GM12874 (cell line): ENCODE data around the gene ZBTB4.

Source experiments
- TF ChIP-seq, protein P1 (sequence below): IDR thresholded peaks from 2 replicates; pipeline ENCODE4 v1.5.1; 2011; ENCODE audit warnings: low read depth, mild to moderate bottlenecking, control low read depth, low read length, moderate library complexity; ENCODE audit not compliant: insufficient read depth

ZBTB4 gene

DNA sequence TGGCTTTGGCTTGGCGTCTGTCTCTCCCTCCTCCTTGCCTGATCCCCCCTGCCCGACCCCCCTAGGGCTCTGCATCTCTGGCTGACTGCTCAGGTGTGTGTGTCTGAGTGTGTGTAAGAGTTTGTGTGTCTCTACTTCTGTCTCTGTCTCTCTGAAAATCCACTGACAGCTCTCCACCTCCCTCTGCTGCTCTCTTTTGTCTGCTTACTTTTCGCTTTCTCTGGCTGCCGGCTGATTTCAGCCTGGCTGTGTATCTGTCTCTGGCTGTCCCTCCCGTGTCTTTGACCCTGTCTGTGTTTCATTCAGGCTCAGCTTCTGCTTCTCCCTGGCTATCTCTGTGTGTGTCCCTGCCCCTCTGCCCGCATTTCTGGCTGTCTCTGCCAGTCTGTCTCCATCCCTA, 63.1 kb downstream of the ZBTB4 start:
- TF ChIP-seq, protein P1, sequence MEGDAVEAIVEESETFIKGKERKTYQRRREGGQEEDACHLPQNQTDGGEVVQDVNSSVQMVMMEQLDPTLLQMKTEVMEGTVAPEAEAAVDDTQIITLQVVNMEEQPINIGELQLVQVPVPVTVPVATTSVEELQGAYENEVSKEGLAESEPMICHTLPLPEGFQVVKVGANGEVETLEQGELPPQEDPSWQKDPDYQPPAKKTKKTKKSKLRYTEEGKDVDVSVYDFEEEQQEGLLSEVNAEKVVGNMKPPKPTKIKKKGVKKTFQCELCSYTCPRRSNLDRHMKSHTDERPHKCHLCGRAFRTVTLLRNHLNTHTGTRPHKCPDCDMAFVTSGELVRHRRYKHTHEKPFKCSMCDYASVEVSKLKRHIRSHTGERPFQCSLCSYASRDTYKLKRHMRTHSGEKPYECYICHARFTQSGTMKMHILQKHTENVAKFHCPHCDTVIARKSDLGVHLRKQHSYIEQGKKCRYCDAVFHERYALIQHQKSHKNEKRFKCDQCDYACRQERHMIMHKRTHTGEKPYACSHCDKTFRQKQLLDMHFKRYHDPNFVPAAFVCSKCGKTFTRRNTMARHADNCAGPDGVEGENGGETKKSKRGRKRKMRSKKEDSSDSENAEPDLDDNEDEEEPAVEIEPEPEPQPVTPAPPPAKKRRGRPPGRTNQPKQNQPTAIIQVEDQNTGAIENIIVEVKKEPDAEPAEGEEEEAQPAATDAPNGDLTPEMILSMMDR: no peak

DNA sequence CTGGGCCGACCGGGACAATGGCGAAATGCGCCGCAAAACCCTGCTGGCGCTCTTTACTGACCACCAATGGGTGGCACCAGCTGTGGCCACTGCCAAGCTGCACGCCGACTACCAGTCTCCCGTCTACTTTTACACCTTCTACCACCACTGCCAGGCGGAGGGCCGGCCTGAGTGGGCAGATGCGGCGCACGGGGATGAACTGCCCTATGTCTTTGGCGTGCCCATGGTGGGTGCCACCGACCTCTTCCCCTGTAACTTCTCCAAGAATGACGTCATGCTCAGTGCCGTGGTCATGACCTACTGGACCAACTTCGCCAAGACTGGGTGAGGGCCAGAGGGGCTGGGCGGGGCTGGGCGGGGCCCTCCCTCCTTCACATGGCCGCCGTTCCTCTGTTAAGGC, 63.6 kb downstream of the ZBTB4 start:
- TF ChIP-seq, protein P1: no peak

DNA sequence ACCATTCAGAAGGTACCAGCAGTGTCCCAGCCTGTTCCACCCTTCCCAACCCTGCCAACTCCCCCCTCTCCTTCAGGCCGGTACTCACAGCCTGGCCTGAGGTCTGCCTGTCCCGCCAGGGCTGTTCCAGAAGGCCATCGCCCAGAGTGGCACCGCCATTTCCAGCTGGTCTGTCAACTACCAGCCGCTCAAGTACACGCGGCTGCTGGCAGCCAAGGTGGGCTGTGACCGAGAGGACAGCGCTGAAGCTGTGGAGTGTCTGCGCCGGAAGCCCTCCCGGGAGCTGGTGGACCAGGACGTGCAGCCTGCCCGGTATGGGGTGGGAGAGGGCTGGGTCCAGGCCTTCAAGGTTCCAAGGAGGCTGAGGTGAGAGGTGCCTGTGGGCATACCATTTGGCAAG, 64.6 kb downstream of the ZBTB4 start:
- TF ChIP-seq, protein P1: no peak

DNA sequence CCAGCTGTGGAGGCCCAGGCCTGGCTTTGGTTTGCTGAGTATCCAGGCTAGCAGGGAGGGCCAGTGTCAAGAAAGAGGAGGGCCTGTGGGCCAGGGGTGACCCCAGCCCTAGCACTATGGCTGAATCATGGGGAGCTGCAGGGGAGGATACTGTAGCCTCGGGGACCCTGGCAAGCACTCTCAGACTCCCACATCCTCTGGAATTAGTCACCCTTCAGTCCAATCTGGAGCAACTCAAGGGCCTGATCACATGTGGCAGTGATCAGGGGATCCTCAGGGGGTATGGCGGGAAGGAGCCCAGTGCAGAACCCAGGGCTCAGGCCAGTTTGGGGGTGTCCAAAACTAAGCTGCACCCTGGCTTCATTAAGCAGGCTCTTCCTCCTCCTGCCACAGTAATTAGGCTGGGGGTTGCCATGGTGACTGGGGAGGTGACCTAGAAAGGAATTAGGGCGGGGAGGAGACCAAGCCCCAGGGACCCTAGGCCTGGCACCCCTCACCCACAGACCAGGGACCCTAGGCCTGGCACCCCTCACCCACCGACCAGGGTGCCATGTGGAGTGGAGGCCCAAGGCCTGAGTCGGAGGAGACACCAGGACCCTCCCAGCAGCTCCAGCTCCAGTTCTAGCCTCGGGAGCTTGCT, 66.0 kb downstream of the ZBTB4 start:
- TF ChIP-seq, protein P1: no peak

DNA sequence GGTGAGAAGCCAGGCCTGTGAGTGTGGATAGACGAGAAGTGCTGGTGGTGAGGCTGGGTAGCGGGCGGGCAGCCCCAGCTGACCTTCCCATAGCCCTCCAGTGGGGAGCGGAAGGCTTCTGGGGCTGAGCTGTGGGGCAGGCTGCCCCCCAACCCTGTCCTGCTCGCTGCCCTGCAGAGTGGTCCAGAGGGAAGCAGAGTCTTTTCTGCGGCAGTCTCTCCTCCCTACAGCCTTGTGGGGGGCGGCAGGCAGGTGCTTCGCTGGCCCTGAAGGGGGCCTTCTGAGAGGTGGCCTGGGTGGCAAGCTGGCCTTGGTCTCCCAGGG, 68.0 kb downstream of the ZBTB4 start:
- TF ChIP-seq, protein P1: no peak

DNA sequence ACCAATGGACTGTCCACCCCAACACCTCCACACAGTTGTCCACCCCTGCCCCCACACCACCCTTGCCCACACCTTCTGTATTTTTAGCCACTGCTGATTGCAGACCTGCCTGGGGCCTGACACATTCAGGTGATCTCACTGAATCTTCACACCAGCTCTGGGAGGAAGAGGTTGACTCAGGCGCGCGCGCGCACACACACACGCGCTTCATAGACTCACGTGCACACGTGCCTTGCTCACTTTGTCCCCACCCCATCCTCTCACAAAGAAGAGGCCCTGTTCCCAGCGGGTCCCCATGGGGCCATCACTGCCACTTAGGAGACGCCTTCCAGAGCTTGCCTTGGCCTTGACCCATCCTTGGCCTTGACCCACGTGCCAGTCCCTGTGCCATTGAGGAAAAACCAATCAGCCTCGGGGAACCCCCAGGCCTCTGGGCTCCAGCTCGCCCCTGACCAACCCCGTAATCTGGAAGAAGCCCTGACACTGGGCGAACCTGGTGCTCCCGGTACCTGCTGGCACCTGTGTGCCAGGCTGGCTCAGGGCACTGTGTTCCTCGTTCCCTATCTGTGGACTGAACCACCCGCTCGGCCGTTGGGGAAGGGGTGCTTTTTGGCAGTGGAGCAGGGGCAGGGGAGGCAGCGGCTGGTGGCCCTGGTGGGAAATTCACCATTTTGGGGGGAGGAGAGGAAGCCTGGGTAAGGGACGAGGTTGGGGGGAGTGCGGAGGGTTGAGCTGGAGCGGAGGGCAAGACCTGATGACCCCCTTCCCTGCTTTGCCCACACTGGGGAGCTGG, 68.6 kb downstream of the ZBTB4 start:
- TF ChIP-seq, protein P1: no peak

DNA sequence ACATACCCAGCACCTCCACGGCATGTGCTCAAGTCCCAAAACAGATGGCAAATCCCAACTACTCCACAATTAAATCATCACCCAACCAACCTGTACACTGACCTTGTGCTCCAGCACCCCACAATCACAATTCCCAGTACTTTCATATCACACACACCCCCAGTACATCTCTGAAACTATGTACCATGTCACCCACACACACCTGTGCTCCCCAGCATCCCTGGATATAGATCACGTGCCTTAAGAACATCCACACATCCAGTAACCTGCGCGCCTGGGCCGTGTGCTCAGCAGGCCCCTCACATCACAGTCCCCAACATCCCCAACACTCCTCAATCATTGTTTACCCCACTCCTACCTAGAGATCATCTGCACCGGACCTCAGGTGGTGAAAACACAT, 69.7 kb downstream of the ZBTB4 start:
- TF ChIP-seq, protein P1: no peak
